Endometrial microvascular endothelial cells (primary cell): ENCODE measurements around the gene CLTCL1. TPM values are rescaled to one million over a fixed set of nuclear protein-coding genes. Genes with fewer than 3 reads are reported as not detected.
"Not testable (repeated sequence)": the region's sequence is repeated elsewhere in the genome, so short reads cannot be mapped to it uniquely, and the experiment has no call there.

Source experiments
- in situ Hi-C: cut with HindIII; loops from 2 replicates; pipeline ENCODE4 v1.10.0; 2017; ENCODE audit warnings: low sequenced_read_pairs, low pct_unique_long_range_greater_than_20kb; ENCODE audit errors: inconsistent ontology term
- total RNA-seq: library from RNA; depleted of rRNA; stranded (reverse); fragments of >200 nt; gene quantifications from one replicate; pipeline ENCODE4 v1.2.3, GENCODE V29; 2015; ENCODE audit errors: inconsistent ontology term

Gene CLTCL1
- total RNA-seq, 1 donor from 2014 or later, result 1.8 TPM

DNA sequence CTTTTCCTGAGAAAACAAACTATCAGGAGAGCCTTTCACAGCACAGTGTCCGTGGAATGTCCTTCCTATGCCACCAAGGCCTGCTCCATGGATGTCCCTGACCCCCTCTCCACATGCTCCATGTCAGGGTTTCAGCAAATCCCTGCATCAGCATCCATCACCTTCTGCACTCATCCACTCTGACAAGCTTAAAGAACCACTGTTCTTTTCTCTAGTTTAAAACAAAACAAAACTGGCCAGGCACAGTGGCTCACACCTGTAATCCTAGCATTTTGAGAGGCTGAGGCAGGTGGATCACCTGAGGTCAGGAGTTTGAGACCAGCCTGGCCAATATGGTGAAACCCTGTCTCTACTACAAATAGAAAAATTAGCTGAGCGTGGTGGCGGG lies 88.7 kb downstream of the CLTCL1 start:
- in situ Hi-C loops, result not testable (repeated sequence)

DNA sequence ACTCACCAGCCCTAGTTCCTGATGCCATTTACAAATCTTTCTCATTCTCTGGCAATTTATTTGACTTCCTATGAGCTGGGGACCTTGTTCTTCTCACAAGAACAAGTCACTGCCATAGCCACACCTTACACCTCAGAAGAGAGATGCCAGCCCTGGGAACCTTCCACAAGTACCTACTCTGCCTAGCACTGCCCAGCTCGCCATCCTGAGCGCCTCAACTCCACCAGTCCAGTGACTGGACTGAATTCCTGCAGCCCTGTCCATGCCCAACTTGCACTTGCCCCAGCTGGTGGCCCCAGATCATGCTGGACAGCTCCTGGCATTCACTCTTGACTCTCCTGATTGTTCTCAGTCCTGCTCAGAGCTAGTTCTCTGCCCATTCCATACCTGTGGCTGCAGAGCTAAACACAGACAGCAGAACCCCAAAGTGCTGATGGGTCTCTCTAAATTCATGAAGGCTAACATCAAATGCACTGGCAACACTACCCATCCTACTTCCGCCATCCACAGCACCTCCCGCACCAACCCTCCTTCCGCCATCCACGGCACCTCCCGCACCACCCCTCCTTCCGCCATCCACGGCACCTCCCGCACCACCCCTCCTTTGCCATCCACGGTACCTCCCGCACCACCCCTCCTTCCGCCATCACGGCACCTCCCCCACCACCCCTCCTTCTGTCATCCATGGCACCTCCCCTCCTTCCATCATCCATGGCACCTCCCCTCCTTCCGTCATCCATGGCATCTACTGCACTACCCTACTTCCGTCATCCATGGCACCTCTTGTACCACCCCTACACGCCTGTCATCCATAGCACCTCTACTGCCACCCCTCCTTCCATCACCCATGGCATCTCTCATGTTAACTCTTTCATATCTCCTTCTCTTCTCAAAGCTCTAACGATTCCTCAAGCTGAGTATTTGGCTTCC lies 89.4 kb downstream of the CLTCL1 start:
- in situ Hi-C loops, result no loop called here

DNA sequence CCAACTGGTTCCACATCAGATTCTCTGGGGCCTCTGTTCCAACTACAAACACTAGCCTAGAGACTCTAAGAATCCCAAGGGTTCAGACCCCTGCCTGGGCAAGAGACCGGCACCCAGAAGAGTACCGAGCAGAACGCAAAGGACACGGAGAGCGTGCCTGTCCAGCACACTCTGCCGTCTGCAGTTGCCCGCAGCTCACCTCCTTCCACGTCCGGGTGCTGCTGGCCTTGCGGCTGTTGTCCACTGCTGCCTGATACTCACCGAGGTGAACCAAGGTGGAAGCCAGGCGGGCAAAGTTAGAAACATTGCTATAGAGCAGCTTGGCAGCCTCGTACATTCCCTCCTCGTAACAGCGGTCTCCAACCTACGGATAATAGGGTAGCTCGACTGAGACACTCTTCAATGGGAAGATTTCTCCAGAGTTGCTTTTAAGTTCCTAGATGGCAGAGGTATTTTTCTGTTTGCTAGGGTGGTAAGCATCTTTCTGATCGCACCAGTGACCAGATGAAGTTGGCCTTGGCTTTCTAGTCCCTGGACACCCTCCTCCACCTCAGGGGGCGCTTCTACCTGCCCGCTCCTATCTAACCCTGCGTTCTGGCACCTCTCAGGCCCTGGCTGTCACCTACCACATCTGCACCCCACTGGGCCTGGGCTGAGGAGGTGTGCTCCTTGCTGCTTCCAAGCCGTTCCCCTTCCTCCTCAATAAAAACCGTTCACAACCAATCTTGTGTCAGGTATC lies 90.2 kb downstream of the CLTCL1 start:
- in situ Hi-C loops, result no loop called here

DNA sequence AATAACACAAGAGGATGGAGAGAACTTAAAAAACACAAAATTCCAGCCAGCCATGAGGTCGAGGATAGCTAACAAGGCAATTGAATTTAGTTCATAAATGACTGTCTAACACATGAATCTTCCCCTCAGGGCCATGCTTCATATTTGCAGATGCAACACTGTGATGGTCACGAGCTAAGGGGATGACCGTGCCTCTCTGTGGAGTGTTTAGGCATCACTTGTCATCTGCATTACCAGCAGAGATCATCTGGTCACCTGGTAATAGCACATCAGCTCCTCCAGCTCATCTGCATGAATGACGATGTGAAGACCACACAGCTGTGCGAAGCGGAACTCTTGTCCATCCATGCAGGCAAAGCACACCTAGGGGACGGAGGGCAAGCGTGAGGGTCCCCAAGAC lies 92.0 kb downstream of the CLTCL1 start:
- in situ Hi-C loops, result no loop called here

DNA sequence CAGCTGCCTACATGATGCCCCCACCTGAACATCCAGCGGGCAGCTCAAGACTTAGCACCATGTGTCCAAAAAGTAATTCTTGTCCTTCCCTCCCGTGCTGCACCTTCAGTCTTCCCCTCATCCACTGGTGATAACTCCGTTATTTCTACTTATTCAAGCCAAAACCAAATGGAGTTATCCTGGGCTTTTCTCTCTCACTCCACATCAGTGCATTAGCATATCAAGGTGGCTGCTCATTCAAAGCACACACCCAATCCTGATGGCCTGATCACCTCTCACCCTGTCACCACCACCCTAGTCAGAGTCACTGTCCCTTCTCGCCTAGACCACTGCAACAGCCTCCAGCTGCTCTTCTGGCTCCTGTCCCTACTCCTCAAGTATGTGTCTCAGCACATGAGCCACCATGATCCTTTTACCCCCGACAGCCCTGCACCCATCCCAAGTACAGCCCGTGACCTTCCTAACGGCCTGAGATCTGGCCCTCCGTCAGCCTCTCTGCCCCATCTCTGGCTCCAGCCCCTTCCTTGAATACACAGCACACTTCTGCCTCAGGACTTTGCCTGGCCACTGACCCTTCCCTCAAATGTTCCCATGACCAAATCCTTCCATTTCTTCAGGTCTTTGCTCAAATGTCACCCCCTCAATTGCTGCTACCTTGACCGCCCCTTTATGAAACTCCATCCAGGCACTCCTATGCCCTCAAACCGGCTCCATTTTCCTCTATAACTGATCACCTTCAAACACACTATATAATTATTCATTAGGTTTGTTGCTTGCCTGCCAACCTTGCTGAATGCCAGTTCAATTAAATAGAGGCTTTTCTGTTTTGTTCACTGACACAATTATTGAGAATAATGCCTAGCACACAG lies 93.3 kb downstream of the CLTCL1 start:
- in situ Hi-C loops, result no loop called here

DNA sequence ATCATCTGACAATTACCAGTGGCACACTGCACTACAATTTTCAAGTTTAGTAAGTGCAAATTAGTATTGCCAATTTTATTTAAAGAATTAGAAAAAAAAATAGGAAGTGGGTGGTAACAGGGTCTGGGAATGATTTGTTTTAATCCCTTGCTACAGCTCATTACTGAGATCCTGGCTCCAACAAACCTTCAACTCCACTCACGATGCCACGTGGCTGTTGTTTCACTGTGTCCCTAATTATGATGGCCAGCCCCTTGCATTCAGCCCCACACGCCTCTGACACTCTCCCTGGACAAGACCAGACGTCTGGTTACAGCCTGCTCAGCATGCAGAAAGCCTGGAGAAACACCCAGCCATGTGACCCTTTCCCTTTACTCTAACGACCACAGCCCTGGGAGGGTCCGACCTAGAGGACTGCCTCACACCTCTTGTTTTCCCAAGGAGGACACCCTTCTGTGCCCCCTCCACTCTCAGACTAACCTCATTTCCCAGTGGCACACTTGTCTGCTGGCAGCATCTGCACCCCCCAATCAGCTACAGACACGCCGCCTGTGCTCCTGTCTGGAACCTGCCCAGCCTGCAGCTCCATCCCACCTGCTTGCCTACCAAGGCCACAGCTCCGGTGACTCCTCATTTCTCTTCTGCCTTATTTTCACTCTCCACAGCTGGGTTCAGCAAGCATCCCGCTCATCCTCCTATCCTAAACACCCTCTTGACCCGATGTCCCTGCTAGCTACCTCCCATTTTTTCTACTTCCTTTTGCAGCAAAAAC lies 94.5 kb downstream of the CLTCL1 start:
- in situ Hi-C loops, result no loop called here

DNA sequence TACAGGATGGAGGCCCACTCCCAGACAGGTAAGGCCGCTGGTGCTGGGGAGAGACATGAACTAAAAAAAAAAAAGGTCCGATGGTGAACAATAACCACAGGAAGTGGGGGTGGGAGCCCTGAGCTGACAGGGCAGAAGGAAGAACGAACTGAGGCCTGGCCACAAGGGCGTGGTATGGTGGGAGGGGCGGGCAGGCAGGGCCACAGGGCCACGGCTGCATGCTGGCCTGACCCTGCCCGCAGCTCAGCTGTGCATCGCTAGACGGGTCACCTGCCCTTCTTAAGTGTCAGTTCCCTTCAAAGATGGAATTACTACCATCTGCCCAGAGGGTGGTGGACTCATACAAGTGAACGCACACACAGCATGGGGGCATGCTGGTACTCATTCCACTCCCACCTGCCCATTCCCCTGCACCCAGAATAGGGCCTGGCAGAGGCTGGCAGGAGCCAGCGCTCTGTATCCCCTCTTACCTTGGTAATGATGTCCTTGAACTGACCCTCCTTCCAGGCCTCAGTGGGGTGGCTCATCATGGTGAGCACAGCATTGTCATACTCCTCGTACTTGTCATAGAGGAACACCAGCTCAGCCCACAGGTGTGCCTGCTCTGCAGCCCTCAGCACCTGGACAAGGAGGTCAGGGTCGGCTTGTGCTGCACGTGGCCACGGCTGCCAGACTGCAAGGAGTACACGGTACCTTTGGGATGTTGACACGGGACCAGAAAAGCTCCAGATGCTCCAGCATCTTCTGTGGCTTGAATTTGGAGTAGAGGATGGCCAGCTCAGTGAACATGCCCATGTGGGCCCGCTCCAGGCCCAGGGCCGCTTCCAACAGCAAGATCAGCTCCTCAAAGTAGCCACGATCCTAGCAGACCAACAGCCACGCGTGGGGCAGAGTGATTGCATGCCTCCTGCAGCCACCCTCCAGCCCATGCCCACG lies 95.5 kb downstream of the CLTCL1 start:
- in situ Hi-C loops, result no loop called here

DNA sequence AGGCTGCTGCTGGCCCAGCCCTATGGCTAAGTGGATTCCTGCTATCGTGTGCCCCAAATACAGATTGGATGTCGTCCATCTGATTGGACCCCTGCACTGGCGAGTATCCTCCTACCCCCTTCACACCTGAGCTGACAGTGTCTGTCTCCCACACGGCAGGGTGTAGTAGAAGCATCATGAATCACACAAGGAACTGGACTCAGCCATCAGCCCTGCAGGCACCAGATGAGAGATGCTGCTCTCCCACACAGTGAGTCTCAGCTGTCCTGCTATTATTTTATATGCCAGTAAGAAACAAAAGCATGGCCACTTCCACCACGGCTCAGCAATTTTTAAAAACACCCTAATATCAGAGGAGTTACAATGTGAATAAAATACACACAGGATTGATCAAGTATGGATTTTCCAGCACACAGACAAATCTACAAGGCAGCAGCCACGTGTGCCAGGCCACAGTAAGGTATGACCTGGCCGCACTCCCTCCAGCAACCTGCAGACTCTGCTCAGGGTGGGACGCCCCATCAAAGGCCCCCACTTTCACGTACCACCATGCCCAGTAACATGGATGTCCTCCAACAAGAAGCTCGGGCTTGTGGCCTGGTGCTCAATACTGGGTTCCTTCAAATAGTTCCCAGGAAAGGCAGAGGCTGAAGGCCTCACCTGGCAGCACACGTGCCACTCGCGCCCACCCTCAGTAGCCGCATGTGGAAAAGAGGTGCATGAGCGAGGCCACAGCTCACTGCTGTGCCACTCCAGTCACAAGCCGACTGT lies 96.6 kb downstream of the CLTCL1 start:
- in situ Hi-C loops, result no loop called here

DNA sequence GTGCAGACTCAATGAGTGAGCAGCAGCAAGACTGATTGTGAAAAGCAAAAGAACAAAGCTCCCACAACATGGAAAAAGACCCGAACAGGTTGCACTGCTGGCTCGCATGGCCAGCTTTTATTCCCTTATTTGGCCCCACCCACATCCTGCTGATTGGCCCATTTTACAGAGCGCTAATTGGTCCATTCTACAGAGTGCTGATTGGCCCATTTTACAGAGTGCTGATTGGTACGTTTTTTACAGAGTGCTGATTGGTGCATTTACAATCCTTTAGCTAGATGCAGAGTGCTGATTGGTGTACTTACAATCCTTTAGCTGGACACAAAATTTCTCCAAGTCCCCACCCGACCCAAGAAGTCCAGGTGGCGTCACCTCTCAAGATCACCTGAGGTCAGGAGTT lies 97.6 kb downstream of the CLTCL1 start:
- in situ Hi-C loops, result no loop called here

DNA sequence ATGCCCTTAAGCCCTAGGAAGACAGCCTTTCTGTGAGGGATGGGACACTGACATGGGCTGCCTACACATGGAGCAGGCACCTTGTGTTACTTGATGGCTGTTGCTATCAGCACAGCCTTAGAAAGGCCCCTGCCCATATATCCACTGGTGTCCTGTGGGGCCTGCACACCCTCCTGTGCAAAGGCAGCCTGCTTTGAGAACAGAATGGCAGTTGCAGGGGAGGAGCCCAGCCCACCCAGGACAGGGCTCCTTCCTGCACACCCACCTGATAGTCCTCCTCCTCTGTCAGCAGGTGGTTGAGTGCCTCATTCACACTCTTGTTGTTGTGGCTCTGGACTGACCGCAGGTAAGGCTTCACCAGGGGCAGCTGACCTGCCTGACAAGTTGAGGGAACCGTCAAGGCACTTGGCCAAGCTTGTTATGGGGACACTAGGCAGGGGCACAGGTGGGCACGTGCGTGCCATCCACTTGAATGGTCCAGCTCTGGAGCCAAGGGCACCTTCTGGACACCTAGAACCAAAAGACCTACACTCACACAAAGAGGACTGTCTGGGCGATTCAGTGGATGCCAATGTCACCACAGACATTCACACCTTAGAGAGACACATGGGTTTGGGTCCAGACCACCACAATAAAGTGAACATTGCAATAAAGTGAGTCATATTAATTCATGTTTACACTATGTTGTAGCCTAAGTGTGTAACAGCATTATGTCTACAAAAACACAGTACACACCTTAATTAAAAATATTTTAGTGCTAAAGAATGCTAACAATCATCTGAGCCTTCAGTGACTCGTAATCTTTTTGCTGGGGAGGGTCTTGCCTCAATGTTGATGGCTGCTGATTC lies 103.6 kb downstream of the CLTCL1 start:
- in situ Hi-C loops, result no loop called here

DNA sequence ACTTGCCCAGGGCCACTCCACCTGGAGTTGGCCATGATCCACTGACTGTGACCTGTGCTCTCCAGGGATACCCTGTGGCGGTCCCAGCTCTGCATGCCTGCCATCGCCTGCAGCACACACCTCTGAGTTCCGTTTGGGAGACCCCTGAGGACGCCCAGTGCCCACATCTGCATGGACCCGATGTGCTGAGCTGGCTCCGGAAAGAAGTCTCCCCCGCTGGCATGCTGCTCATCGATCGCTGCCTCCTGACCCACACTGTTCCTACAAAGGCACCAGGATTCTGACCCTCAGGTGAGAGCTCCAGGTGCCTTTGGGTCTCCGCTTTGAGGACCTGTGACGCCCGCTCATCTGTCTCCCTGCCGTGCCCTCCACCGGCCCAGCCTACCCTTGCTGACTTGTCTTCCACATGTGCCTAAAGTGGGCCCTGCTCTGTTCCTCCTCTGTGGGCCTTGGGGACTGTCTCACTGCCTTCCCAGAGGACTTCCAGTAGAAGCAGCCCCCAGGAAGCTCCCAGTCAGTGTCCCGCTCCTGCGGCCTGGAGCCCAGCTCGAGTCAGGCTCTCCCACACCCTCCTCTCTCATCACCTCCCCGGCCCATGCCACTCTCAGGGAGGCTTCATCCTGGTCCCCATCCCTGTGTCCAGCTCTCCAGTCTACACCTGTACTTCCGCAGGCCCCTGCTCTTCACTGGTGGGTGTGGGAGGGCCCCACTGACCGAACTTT lies 107.1 kb downstream of the CLTCL1 start:
- in situ Hi-C loops, result no loop called here

DNA sequence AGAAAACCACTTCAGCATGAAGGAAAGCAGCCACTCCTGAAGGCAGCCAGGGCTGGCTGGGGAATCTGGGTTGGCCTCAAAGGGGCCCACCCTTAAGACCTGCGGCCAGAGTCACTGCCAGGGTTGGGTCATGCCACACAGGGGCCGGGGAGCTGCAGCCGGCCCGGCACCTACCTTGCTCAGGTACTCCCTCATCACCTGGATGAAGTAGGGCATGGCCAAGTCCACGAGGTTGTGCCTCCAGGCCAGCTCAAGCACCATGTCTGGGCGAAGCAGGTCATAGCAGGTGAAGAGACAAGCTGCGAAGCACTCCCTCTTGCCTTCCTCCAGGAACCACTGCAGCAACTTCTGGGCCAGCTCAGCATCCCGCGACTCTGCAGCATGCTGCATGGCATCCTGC lies 108.3 kb downstream of the CLTCL1 start:
- in situ Hi-C loops, result no loop called here

DNA sequence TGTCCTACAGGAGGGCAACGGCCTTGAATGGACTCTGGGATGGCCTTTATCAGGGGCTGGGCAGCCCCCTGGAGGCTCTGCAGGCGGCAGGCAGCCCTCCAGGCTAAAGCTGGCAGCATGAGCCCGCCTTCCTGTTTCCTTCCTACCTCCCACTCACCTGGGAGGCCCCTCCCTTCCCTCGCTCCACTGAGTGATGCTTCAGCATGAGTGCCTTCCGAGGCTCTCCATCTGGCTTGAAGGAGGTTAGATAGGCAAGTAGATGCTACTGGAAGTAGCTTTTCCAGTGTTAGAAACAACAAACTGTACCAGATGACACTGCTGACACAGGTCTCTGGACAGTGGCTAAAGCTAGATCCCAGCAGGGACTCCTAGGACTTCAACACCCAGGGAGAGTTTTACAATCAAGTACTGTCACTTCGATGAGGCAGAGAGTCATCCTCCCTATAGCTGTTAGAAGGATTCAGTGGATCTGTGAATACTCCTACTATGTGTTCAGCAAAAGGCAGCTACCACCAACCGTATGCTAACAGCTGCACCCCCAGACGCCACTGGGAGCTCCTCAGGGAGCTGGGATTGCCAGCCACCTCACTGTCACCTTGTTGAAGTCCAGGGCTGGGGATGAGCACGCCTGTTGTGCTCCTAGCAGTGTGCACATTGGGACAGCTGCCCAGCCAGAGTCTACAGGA lies 108.9 kb downstream of the CLTCL1 start:
- in situ Hi-C loops, result no loop called here

DNA sequence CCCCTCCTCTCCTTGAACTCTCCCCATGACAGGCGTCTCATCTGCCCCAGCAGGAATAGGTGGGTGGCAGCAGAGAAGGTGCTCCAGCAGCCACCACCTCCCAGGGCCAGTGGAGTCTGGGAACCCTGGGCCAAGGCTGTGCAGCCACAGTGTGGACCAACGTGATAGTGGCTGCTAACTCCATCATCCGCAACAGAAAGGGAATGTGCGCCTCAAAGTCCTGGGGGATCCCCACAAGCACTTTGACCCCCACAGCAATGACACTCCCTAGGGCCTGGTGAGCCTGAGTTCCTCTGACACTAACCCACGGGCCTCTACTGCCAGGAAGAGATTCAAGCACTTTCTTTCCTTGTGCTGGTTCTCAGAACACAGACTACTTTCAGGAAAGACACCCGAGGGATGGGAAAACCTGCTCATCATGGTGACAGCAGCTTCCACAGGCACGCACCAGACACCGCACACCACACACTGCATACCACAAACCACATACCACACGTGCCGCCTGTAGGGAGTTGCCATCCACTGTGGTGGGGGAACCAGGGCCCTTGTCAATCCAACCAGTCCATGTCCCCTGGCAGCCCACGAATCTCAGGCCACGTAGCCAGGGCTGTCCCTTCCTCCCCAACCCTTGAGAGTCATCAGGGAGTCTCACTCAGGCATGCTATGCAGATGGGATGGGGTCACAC lies 109.6 kb downstream of the CLTCL1 start:
- in situ Hi-C loops, result no loop called here
